Measurements from ENCODE around the gene MYO1B. TPM values are rescaled to one million over a fixed set of nuclear protein-coding genes. Genes with fewer than 3 reads are reported as not detected.

Gene MYO1B
- total RNA-seq, 1 donor from 2014 or later, result 38.2 TPM

GRCh38 chr2:191321861-191322662 lies 76.9 kb downstream of the MYO1B start:
- DNase-seq (ENCODE audit: low spot score), result no peak

- no peak for DNase-seq (ENCODE audit: low spot score)
These were observed 77.8 kb downstream of the MYO1B start for GRCh38 chr2:191322828-191323506.

GRCh38 chr2:191325651-191326365 lies 80.6 kb downstream of the MYO1B start:
- DNase-seq (ENCODE audit: low spot score), result no peak

GRCh38 chr2:191327484-191327883 lies 82.3 kb downstream of the MYO1B start:
- DNase-seq (ENCODE audit: low spot score), result no peak

DNA sequence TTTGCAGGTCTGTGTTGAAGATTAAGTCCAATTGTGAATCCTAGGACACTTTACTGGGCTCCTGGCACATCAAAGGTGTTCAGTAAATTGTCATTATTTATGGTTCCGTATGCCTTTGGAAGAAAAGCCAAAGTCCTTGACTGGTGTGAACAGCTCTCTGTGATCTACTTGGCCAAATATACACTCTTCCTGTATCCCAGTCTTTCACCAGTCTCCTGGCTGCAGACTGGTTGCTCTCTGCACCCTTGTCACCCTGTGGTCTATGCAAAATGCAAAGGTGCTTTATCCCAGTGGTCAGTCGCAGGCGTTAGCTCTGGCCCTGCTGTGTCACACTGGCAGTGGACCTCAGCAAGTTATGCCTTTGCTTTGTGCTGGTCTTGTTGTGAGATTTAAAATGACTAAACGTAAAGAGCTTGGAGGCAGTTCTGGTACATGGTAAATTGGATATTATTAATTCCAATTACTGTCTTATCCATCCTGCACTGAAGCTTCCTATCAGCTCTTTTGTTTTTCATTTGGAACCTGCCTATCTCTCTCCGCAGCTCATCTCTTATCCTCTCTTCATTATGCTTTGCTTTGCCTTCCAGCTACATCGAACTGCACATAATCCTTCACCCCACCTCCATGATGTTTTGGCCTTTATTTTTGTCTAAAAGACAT lies 83.1 kb downstream of the MYO1B start:
- DNase-seq (ENCODE audit: low spot score), result no peak

DNA sequence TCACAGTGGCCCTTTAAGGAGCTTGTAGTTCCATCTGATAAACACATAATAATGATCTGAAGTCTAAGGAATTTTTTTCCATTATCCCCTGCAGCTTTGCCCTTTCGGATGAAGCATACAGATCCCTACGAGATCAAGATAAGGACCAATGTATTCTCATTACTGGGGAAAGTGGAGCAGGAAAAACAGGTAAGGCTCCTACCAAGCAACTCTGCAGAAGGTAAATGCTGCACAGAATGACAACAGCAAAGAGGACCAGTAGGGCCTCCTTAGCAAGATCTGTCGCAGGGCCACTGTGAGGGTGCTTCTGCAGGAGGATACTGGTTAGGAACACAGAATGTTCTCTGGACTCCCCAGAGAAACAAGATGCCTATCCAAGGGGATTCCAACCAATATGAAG lies 84.6 kb downstream of the MYO1B start:
- no peak for DNase-seq (ENCODE audit: low spot score)

DNA sequence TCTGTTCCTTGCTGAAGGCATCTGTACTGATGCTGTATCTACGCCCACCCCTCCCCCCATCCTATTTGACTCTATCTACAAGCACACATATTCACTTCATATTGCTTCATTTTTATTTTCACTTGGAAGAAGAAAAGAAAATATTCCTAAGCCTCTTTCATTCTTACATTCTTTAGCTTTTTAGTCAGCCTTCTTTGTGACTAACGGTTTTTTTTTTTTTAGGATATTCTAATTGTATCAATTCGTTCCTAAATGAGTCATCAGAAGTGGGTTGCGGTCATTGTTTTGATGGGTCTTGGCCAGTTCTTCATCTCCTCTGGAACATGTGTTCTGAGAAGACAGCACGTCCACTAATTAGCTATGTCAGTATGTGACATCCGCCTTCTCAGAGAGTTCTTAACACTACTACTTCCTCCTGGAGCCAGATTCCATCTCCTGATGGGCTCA lies 88.7 kb downstream of the MYO1B start:
- DNase-seq (ENCODE audit: low spot score), result no peak

- DNase-seq (ENCODE audit: low spot score), result no peak
These were observed 90.8 kb downstream of the MYO1B start for GRCh38 chr2:191335875-191336464.

DNA sequence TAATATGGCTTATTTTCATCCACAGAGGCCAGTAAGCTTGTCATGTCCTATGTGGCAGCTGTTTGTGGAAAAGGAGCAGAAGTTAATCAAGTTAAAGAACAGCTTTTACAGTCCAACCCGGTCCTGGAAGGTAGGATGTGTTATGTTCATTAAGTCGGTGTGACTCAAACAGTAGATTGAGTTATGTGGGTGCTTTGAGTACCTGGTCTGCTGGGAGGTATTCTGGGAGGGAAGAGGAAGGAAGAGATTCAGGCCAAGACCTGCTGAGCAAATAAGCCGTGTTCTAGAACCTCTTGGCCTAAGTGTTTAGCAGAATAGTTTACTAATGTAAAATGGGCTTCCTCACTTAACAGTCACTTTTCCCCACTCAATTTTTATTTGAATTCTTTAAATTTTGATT lies 96.2 kb downstream of the MYO1B start:
- no peak for DNase-seq (ENCODE audit: low spot score)

DNA sequence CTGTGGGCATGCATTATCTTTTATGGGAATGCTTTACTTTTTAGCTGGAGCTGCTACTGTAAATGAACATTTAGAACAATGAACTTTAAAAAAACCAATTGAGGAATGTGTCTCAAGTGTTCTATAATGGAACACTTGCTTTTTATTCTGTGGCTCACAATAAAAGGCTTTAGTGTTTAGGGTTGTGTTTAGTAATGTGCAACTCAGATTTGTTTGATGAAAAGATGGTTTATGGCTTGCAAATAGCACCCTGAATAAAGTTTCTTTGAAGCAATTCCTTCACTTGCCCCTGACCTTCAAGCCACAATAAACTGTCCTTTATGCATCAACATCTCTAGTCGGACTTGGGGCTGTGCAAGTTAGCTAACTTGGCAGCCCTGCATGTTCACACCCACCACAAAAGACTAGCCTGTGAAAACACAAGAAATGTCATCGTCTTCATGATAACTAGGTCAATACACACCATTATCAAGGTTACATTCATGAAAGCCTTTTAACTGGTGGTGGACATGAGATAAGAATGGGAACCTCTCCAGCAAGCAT lies 98.7 kb downstream of the MYO1B start:
- DNase-seq (ENCODE audit: low spot score), result no peak

- no peak for DNase-seq (ENCODE audit: low spot score)
These were observed 100.6 kb downstream of the MYO1B start for GRCh38 chr2:191345788-191346187.

DNA sequence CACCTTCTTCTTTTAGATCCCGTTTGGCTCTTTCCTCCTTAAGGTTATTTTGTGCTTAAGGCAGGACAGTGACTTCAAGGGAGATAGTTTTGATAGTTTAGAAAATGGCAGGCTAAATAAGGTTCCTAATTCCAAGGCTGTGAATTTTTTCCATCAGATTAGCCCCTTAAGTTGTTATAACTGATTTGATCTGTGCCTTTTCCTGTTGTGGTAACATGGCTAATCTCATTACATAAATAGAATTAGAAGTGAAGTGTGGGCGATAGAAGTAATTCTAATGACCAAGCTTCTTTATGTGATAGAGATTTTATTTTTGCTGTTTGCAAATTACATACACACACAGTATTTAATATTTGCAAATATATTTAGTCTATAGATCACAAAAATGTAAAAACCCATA lies 102.0 kb downstream of the MYO1B start:
- no peak for DNase-seq (ENCODE audit: low spot score)

DNA sequence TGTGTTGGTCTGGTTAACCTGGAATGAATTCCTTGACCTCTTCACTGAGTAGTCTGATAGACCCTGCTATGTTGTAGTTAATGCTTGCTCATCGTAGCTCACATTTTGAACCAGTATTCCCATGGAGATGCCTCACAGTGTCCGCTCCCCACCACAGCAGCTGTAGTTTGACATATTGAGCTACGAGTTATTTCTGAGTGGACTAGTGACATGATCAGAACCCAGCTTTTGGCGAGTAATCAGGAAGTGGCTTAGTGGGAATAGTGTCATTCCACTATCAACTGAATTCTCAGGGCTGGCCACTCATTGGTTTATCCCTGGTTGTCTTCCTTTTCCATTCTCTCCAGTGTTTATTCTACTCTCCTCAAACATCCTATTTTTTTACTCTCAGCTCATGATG lies 102.7 kb downstream of the MYO1B start:
- no peak for DNase-seq (ENCODE audit: low spot score)

DNA sequence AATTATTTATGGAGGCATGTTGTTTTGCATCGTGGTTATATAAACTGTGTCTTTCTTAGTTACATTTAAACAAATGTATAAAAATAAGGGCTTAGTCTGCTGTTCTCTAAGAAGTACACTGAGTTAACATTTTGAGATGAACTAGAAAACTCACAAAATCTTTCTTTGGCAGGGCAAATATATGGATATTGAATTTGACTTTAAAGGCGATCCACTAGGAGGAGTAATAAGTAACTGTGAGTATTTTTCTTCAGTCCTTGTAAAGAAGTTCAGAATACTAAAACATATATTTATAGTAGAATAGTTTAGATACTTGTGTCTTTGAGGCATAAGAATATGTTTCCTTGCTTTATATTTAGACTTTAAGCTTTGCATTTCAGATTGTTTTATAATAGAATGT lies 104.8 kb downstream of the MYO1B start:
- no peak for DNase-seq (ENCODE audit: low spot score)

DNA sequence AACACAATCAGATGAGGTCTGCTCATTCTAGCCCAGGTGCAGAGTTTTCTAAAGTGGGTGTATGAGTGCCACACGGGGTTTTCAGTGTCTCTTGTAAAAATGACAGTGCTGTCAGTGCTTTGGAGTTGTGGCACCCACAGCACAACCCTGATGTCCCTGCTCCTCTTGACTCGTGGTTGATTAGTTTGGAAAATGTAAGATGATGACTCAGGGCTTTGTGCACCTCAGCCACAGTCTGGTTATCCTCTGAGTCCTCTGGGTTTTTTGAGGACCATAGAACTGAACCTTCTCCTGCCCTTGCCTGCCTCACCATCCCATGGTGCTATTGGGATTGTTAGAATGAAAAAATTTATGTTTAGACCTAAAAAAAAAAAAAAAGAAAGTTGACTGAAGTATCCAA lies 105.6 kb downstream of the MYO1B start:
- DNase-seq (ENCODE audit: low spot score), result no peak

DNA sequence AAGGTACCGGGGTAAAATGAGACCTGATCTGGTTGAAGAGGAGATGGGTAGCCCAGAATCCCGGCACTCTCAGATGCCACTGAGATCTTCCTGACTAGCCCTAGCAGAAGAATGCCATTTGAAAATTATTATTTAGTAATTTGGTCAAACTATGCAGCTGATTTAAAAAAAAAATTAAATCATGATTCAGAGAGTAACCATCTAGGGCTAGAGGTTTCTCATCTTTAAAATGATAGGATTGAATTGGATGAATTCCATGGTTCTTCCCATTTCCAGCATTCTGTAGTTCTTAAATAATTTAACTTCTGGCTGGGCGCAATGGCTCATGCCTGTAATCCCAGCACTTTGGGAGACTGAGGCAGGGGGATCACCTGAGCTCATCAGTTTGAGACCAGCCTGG lies 106.1 kb downstream of the MYO1B start:
- DNase-seq (ENCODE audit: low spot score), result no peak

- no peak for DNase-seq (ENCODE audit: low spot score)
These were observed 106.7 kb downstream of the MYO1B start for GRCh38 chr2:191351921-191352320.

GRCh38 chr2:191352536-191352935 lies 107.3 kb downstream of the MYO1B start:
- no peak for DNase-seq (ENCODE audit: low spot score)

DNA sequence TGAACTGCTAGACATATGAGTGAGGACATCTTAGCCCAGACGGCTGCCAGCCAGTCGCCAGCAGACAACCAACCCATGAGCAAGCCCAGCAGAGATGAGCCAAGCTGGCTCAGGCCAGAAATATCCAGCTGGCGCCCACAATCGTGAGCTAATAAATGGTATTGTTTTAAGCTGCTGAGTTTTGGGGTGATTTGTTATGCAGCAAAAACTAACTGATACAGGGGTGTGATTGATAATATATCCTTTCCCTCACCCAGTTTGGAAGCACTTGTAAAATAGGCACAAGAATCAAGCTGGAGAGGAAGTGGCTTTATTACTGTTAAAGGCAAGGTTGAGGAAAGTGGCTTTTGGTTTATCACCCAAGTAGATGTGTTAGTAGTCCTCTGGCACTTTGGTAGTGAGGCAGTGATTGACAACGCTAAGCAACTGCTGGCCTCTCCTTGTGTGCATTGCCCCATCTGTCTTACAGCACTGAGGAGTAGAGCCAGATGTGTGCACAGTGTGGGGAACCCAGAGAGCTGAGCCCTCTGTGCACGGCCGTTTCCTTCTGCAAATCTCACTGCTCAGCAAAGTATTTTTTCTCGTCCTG lies 110.1 kb downstream of the MYO1B start:
- no peak for DNase-seq (ENCODE audit: low spot score)

DNA sequence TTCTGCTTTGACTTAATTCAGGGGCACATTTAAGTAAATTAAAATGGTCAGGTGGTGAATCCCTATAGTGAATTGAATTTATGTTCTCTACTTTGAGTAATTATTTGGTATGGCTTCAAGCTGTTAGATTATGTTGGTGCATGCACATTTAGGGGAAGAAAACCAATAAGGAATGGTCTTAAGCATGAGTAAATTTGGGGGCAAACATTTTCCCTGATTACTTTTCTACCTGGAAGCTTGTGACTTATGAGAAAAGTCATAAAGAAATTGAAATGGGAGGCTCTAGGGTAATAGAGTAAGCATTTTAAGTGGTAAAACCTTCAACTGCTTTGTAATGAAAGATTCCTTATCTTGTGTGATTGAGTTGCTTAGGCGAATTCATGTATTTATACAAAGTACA lies 112.5 kb downstream of the MYO1B start:
- no peak for DNase-seq (ENCODE audit: low spot score)

Data from mucosa of gallbladder (tissue), 1 donor.